Activated CD4-positive, alpha-beta memory T cell treated with anti-CD3 and anti-CD28 coated beads, Interleukin-2, amount 10 ng/mL, durations not matched to agents 7 days and 5 days (primary cell): ENCODE measurements around the gene OR2A7. TPM values are rescaled to one million over a fixed set of nuclear protein-coding genes. Genes with fewer than 3 reads are reported as not detected.
"Not testable (repeated sequence)": the region's sequence is repeated elsewhere in the genome, so short reads cannot be mapped to it uniquely, and the experiment has no call there.

ENCODE experiments used
- CTCF ChIA-PET: fragments of 350-600 bp; sonication (Branson Sonifier 250); formaldehyde crosslinking; loops from one replicate; lab custom pipeline; 2021; ENCODE audit warnings: antibody characterized with exemption, inconsistent platforms; lab: Charles Lee
- POLR2A ChIA-PET: fragments of 350-600 bp; sonication (Branson Sonifier 250); formaldehyde crosslinking; loops from one replicate; lab custom pipeline; 2021; ENCODE audit warnings: antibody characterized with exemption; lab: Charles Lee
- DNase-seq: peaks from one replicate; pipeline ENCODE4 v3.0.0-alpha.2; 2020
- H3K27ac Mint-ChIP-seq: one replicate; pipeline ENCODE4 v1.8.0; 2021; ENCODE audit warnings: mild to moderate bottlenecking, mixed read lengths
- H3K27me3 Mint-ChIP-seq: one replicate; pipeline ENCODE4 v1.8.0; 2021; ENCODE audit warnings: mixed read lengths
- H3K36me3 Mint-ChIP-seq: one replicate; pipeline ENCODE4 v1.8.0; 2021; ENCODE audit warnings: low read depth, mixed read lengths
- H3K4me1 Mint-ChIP-seq: one replicate; pipeline ENCODE4 v1.8.0; 2021; ENCODE audit warnings: mixed read lengths
- H3K4me3 Mint-ChIP-seq: one replicate; pipeline ENCODE4 v1.8.0; 2021; ENCODE audit warnings: mild to moderate bottlenecking, mixed read lengths
- H3K9me3 Mint-ChIP-seq: one replicate; pipeline ENCODE4 v1.8.0; 2021; ENCODE audit warnings: mixed read lengths
- total RNA-seq, 2 experiments: library from RNA; stranded (reverse); gene quantifications; one replicate each; pipeline ENCODE4 v1.2.3, GENCODE V29; 2021

The OR2A7 gene
- total RNA-seq, 2 experiments from 2014 or later = 3.0 to 3.2 TPM

GRCh38 chr7:144282490-144282889, 17.9 kb upstream of the OR2A7 start:
- DNase-seq, H3K27me3 Mint-ChIP-seq, H3K4me3 Mint-ChIP-seq, H3K36me3 Mint-ChIP-seq, H3K9me3 Mint-ChIP-seq, POLR2A ChIA-PET, H3K4me1 Mint-ChIP-seq, H3K27ac Mint-ChIP-seq, CTCF ChIA-PET: not testable (repeated sequence)

- DNase-seq, H3K27me3 Mint-ChIP-seq, H3K4me1 Mint-ChIP-seq, POLR2A ChIA-PET, H3K36me3 Mint-ChIP-seq, H3K9me3 Mint-ChIP-seq, CTCF ChIA-PET, H3K4me3 Mint-ChIP-seq, H3K27ac Mint-ChIP-seq: not testable (repeated sequence)
These were observed 17.4 kb upstream of the OR2A7 start for GRCh38 chr7:144281981-144282380.

- H3K27ac Mint-ChIP-seq, H3K4me3 Mint-ChIP-seq, H3K9me3 Mint-ChIP-seq, DNase-seq, H3K36me3 Mint-ChIP-seq, H3K4me1 Mint-ChIP-seq, CTCF ChIA-PET, POLR2A ChIA-PET, H3K27me3 Mint-ChIP-seq: not testable (repeated sequence)
These were observed 15.4 kb upstream of the OR2A7 start for GRCh38 chr7:144280010-144280409.

GRCh38 chr7:144275281-144275680, 10.7 kb upstream of the OR2A7 start:
- H3K27ac Mint-ChIP-seq, H3K36me3 Mint-ChIP-seq, H3K9me3 Mint-ChIP-seq, CTCF ChIA-PET, DNase-seq, H3K27me3 Mint-ChIP-seq, H3K4me1 Mint-ChIP-seq, H3K4me3 Mint-ChIP-seq, POLR2A ChIA-PET: not testable (repeated sequence)

GRCh38 chr7:144269188-144269587, 4.6 kb upstream of the OR2A7 start, which contains the start of gene CTAGE8:
CTAGE8 (minus strand) TSS chr7:144269288; CDS start chr7:144269250, 38 bp downstream.
- H3K36me3 Mint-ChIP-seq, H3K9me3 Mint-ChIP-seq, H3K27ac Mint-ChIP-seq, H3K4me1 Mint-ChIP-seq, CTCF ChIA-PET, H3K4me3 Mint-ChIP-seq, POLR2A ChIA-PET, H3K27me3 Mint-ChIP-seq, DNase-seq: not testable (repeated sequence)

GRCh38 chr7:144262128-144262527, 2.5 kb downstream of the OR2A7 start:
- POLR2A ChIA-PET, H3K27me3 Mint-ChIP-seq, H3K36me3 Mint-ChIP-seq, DNase-seq, H3K9me3 Mint-ChIP-seq, H3K4me1 Mint-ChIP-seq, CTCF ChIA-PET, H3K4me3 Mint-ChIP-seq, H3K27ac Mint-ChIP-seq: not testable (repeated sequence)

GRCh38 chr7:144259067-144259466, 5.5 kb downstream of the OR2A7 start:
- H3K4me3 Mint-ChIP-seq, H3K27me3 Mint-ChIP-seq, CTCF ChIA-PET, POLR2A ChIA-PET, H3K4me1 Mint-ChIP-seq, H3K36me3 Mint-ChIP-seq, H3K9me3 Mint-ChIP-seq, H3K27ac Mint-ChIP-seq, DNase-seq: not testable (repeated sequence)

- Mint-ChIP-seq H3K36me3 (no peaks in the 10 kb centered on the region), H3K4me1 (no peaks in the 10 kb centered on the region), H3K9me3 (no peaks in the 10 kb centered on the region), H3K4me3 (no peak overlapping the region), H3K27me3 (no peaks in the 10 kb centered on the region), H3K27ac (no peak overlapping the region)
- POLR2A ChIA-PET = no interaction called here
- CTCF ChIA-PET = interaction anchor here (0.8 kb wide), 1 partner anchor 180 kb away, joined by 5 read pairs; no protein-coding TSS in a partner anchor
- no peak for DNase-seq
These were observed 8.5 kb downstream of the OR2A7 start for GRCh38 chr7:144256112-144256511.

GRCh38 chr7:144255471-144255897, 9.1 kb downstream of the OR2A7 start:
- DNase-seq = no peak
- no peaks in the 10 kb centered on the region for H3K4me1 Mint-ChIP-seq
- no peaks in the 10 kb centered on the region for H3K27me3 Mint-ChIP-seq
- H3K9me3 Mint-ChIP-seq = no peaks in the 10 kb centered on the region
- ChIA-PET POLR2A (no interaction called here), CTCF (interaction anchor here (0.8 kb wide), 1 partner anchor 181 kb away, joined by 5 read pairs; no protein-coding TSS in a partner anchor)
- no peak overlapping the region for H3K27ac Mint-ChIP-seq
- no peaks in the 10 kb centered on the region for H3K36me3 Mint-ChIP-seq
- H3K4me3 Mint-ChIP-seq = no peak overlapping the region

GRCh38 chr7:144252307-144252706, 12.3 kb downstream of the OR2A7 start:
- H3K36me3 Mint-ChIP-seq, H3K9me3 Mint-ChIP-seq, H3K4me1 Mint-ChIP-seq, DNase-seq, CTCF ChIA-PET, H3K4me3 Mint-ChIP-seq, POLR2A ChIA-PET, H3K27ac Mint-ChIP-seq, H3K27me3 Mint-ChIP-seq: not testable (repeated sequence)

- H3K27ac Mint-ChIP-seq, CTCF ChIA-PET, H3K4me3 Mint-ChIP-seq, H3K27me3 Mint-ChIP-seq, H3K9me3 Mint-ChIP-seq, DNase-seq, H3K4me1 Mint-ChIP-seq, H3K36me3 Mint-ChIP-seq, POLR2A ChIA-PET: not testable (repeated sequence)
These were observed 16.8 kb downstream of the OR2A7 start for GRCh38 chr7:144247674-144248330.

- CTCF ChIA-PET, H3K27me3 Mint-ChIP-seq, H3K36me3 Mint-ChIP-seq, DNase-seq, H3K4me3 Mint-ChIP-seq, H3K27ac Mint-ChIP-seq, H3K4me1 Mint-ChIP-seq, POLR2A ChIA-PET, H3K9me3 Mint-ChIP-seq: not testable (repeated sequence)
These were observed 17.6 kb downstream of the OR2A7 start for GRCh38 chr7:144246967-144247366.

- H3K27me3 Mint-ChIP-seq, H3K36me3 Mint-ChIP-seq, POLR2A ChIA-PET, H3K9me3 Mint-ChIP-seq, DNase-seq, CTCF ChIA-PET, H3K27ac Mint-ChIP-seq, H3K4me3 Mint-ChIP-seq, H3K4me1 Mint-ChIP-seq: not testable (repeated sequence)
These were observed 19.2 kb downstream of the OR2A7 start for GRCh38 chr7:144245372-144245771.

- H3K4me3 Mint-ChIP-seq, H3K27ac Mint-ChIP-seq, CTCF ChIA-PET, H3K27me3 Mint-ChIP-seq, DNase-seq, H3K36me3 Mint-ChIP-seq, H3K4me1 Mint-ChIP-seq, H3K9me3 Mint-ChIP-seq, POLR2A ChIA-PET: not testable (repeated sequence)
These were observed 25.2 kb downstream of the OR2A7 start, which contains the start of gene OR2A42 for GRCh38 chr7:144239365-144239764. OR2A42 (minus strand) TSS chr7:144239605; CDS start chr7:144232843, 6,762 bp downstream.
